ENCODE data around the gene COLQ.

Gene COLQ

GRCh38 chr3:15514663-15515340 lies 6.7 kb downstream of the COLQ start:
- no peak overlapping the region for H3K9ac ChIP-seq (ENCODE audit: low read depth, low read length)
- no peaks in the 10 kb centered on the region for H3K9me3 ChIP-seq (ENCODE audit: control insufficient read depth, insufficient read depth, low read length)
- no peak overlapping the region for H3K4me3 ChIP-seq (ENCODE audit: low read depth, low read length)
- no peaks in the 10 kb centered on the region for H3K27me3 ChIP-seq (ENCODE audit: control insufficient read depth, insufficient read depth, low read length)
- no peaks in the 10 kb centered on the region for H3K4me1 ChIP-seq (ENCODE audit: control insufficient read depth, insufficient read depth, low read length)
- no peaks in the 10 kb centered on the region for H3K36me3 ChIP-seq (ENCODE audit: control insufficient read depth, insufficient read depth, low read length)

- H3K4me3 ChIP-seq (ENCODE audit: low read depth, low read length): no peak overlapping the region
- no peaks in the 10 kb centered on the region for H3K36me3 ChIP-seq (ENCODE audit: control insufficient read depth, insufficient read depth, low read length)
- H3K4me1 ChIP-seq (ENCODE audit: control insufficient read depth, insufficient read depth, low read length): no peaks in the 10 kb centered on the region
- no peak overlapping the region for H3K9ac ChIP-seq (ENCODE audit: low read depth, low read length)
- no peaks in the 10 kb centered on the region for H3K27me3 ChIP-seq (ENCODE audit: control insufficient read depth, insufficient read depth, low read length)
- no peaks in the 10 kb centered on the region for H3K9me3 ChIP-seq (ENCODE audit: control insufficient read depth, insufficient read depth, low read length)
Measured at GRCh38 chr3:15513810-15514662, 7.5 kb downstream of the COLQ start.

GRCh38 chr3:15513116-15513515 lies 8.4 kb downstream of the COLQ start:
- H3K4me1 ChIP-seq (ENCODE audit: control insufficient read depth, insufficient read depth, low read length): no peaks in the 10 kb centered on the region

GRCh38 chr3:15512166-15512565 lies 9.3 kb downstream of the COLQ start:
- no peaks in the 10 kb centered on the region for H3K36me3 ChIP-seq (ENCODE audit: control insufficient read depth, insufficient read depth, low read length)
- no peaks in the 10 kb centered on the region for H3K4me1 ChIP-seq (ENCODE audit: control insufficient read depth, insufficient read depth, low read length)
- H3K9me3 ChIP-seq (ENCODE audit: control insufficient read depth, insufficient read depth, low read length): no peaks in the 10 kb centered on the region
- H3K9ac ChIP-seq (ENCODE audit: low read depth, low read length): no peak overlapping the region
- H3K4me3 ChIP-seq (ENCODE audit: low read depth, low read length): no peak overlapping the region
- H3K27me3 ChIP-seq (ENCODE audit: control insufficient read depth, insufficient read depth, low read length): no peaks in the 10 kb centered on the region

More at GRCh38 chr3:15513116-15513515, 8.4 kb downstream of the COLQ start:
- Histone ChIP-seq H3K9me3 (ENCODE audit: control insufficient read depth, insufficient read depth, low read length) (no peaks in the 10 kb centered on the region), H3K27me3 (ENCODE audit: control insufficient read depth, insufficient read depth, low read length) (no peaks in the 10 kb centered on the region), H3K36me3 (ENCODE audit: control insufficient read depth, insufficient read depth, low read length) (no peaks in the 10 kb centered on the region), H3K4me3 (ENCODE audit: low read depth, low read length) (no peak overlapping the region), H3K9ac (ENCODE audit: low read depth, low read length) (no peak overlapping the region)

GRCh38 chr3:15511156-15511555 lies 10.3 kb downstream of the COLQ start:
- no peak overlapping the region for H3K4me3 ChIP-seq (ENCODE audit: low read depth, low read length)
- H3K9ac ChIP-seq (ENCODE audit: low read depth, low read length): no peak overlapping the region
- no peaks in the 10 kb centered on the region for H3K27me3 ChIP-seq (ENCODE audit: control insufficient read depth, insufficient read depth, low read length)
- H3K9me3 ChIP-seq (ENCODE audit: control insufficient read depth, insufficient read depth, low read length): no peaks in the 10 kb centered on the region
- H3K4me1 ChIP-seq (ENCODE audit: control insufficient read depth, insufficient read depth, low read length): no peaks in the 10 kb centered on the region
- no peaks in the 10 kb centered on the region for H3K36me3 ChIP-seq (ENCODE audit: control insufficient read depth, insufficient read depth, low read length)

GRCh38 chr3:15510493-15510892 lies 11.0 kb downstream of the COLQ start:
- Histone ChIP-seq H3K9me3 (ENCODE audit: control insufficient read depth, insufficient read depth, low read length) (no peaks in the 10 kb centered on the region), H3K4me3 (ENCODE audit: low read depth, low read length) (no peak overlapping the region), H3K4me1 (ENCODE audit: control insufficient read depth, insufficient read depth, low read length) (no peaks in the 10 kb centered on the region), H3K36me3 (ENCODE audit: control insufficient read depth, insufficient read depth, low read length) (no peaks in the 10 kb centered on the region), H3K9ac (ENCODE audit: low read depth, low read length) (no peak overlapping the region), H3K27me3 (ENCODE audit: control insufficient read depth, insufficient read depth, low read length) (no peaks in the 10 kb centered on the region)

GRCh38 chr3:15506571-15506970 lies 14.9 kb downstream of the COLQ start:
- Histone ChIP-seq H3K9me3 (ENCODE audit: control insufficient read depth, insufficient read depth, low read length) (no peaks in the 10 kb centered on the region), H3K4me3 (ENCODE audit: low read depth, low read length) (no peak overlapping the region), H3K4me1 (ENCODE audit: control insufficient read depth, insufficient read depth, low read length) (no peaks in the 10 kb centered on the region), H3K9ac (ENCODE audit: low read depth, low read length) (no peak overlapping the region), H3K36me3 (ENCODE audit: control insufficient read depth, insufficient read depth, low read length) (no peaks in the 10 kb centered on the region), H3K27me3 (ENCODE audit: control insufficient read depth, insufficient read depth, low read length) (no peaks in the 10 kb centered on the region)

GRCh38 chr3:15505479-15506165 lies 15.9 kb downstream of the COLQ start:
- Histone ChIP-seq H3K27me3 (ENCODE audit: control insufficient read depth, insufficient read depth, low read length) (no peaks in the 10 kb centered on the region), H3K9me3 (ENCODE audit: control insufficient read depth, insufficient read depth, low read length) (no peaks in the 10 kb centered on the region), H3K4me1 (ENCODE audit: control insufficient read depth, insufficient read depth, low read length) (no peaks in the 10 kb centered on the region), H3K36me3 (ENCODE audit: control insufficient read depth, insufficient read depth, low read length) (no peaks in the 10 kb centered on the region), H3K4me3 (ENCODE audit: low read depth, low read length) (no peak overlapping the region), H3K9ac (ENCODE audit: low read depth, low read length) (no peak overlapping the region)

GRCh38 chr3:15502616-15503015 lies 18.9 kb downstream of the COLQ start:
- no peaks in the 10 kb centered on the region for H3K4me1 ChIP-seq (ENCODE audit: control insufficient read depth, insufficient read depth, low read length)
- no peak overlapping the region for H3K9ac ChIP-seq (ENCODE audit: low read depth, low read length)
- H3K9me3 ChIP-seq (ENCODE audit: control insufficient read depth, insufficient read depth, low read length): no peaks in the 10 kb centered on the region
- no peaks in the 10 kb centered on the region for H3K27me3 ChIP-seq (ENCODE audit: control insufficient read depth, insufficient read depth, low read length)
- no peaks in the 10 kb centered on the region for H3K36me3 ChIP-seq (ENCODE audit: control insufficient read depth, insufficient read depth, low read length)
- no peak overlapping the region for H3K4me3 ChIP-seq (ENCODE audit: low read depth, low read length)

GRCh38 chr3:15501126-15501525 lies 20.4 kb downstream of the COLQ start:
- Histone ChIP-seq H3K4me1 (ENCODE audit: control insufficient read depth, insufficient read depth, low read length) (peaks cover 4% of the 10 kb centered on the region), H3K9ac (ENCODE audit: low read depth, low read length) (no peak overlapping the region), H3K27me3 (ENCODE audit: control insufficient read depth, insufficient read depth, low read length) (no peaks in the 10 kb centered on the region), H3K36me3 (ENCODE audit: control insufficient read depth, insufficient read depth, low read length) (no peaks in the 10 kb centered on the region), H3K4me3 (ENCODE audit: low read depth, low read length) (no peak overlapping the region), H3K9me3 (ENCODE audit: control insufficient read depth, insufficient read depth, low read length) (no peaks in the 10 kb centered on the region)

GRCh38 chr3:15500107-15500724 lies 21.3 kb downstream of the COLQ start:
- Histone ChIP-seq H3K27me3 (ENCODE audit: control insufficient read depth, insufficient read depth, low read length) (no peaks in the 10 kb centered on the region), H3K9ac (ENCODE audit: low read depth, low read length) (no peak overlapping the region), H3K9me3 (ENCODE audit: control insufficient read depth, insufficient read depth, low read length) (no peaks in the 10 kb centered on the region), H3K4me3 (ENCODE audit: low read depth, low read length) (no peak overlapping the region), H3K36me3 (ENCODE audit: control insufficient read depth, insufficient read depth, low read length) (no peaks in the 10 kb centered on the region), H3K4me1 (ENCODE audit: control insufficient read depth, insufficient read depth, low read length) (peaks cover 5% of the 10 kb centered on the region)

Measured in iPS-15b (cell line).